Thyroid gland (tissue), 4 donors: ENCODE data around the gene DTX3L.

Experiments
- CTCF ChIP-seq, 6 experiments: fragments of 200-600 bp in 3 of 6; fragments of 450-650 bp in 3 of 6; sonication (generic) in 3 of 6; IDR thresholded peaks; one replicate each; pipeline ENCODE4 v1.5.1; 2016 to 2019; ENCODE audit warnings: antibody characterized with exemption in 6 of 6, mild to moderate bottlenecking in 2 of 6, inconsistent platforms in 1 of 6, moderate library complexity in 1 of 6
- POLR2A ChIP-seq, 2 donors: fragments of 450-650 bp; IDR thresholded peaks; one replicate each; pipeline ENCODE4 v1.6.1; 2017; ENCODE audit warnings: antibody characterized with exemption in 2 of 2, mild to moderate bottlenecking in 2 of 2, moderate library complexity in 1 of 2

GRCh38 chr3:122563717-122564025 lies 467 bp upstream of the DTX3L start:
- TF ChIP-seq CTCF (IDR thresholded peaks at IDR 0.05) (no peak), POLR2A (IDR thresholded peaks at IDR 0.05) (no peak)
